Ishikawa (cell line): ENCODE measurements around the gene LCAT.

Experiments used
- CEBPB ChIP-seq: IDR thresholded peaks from 2 replicates; pipeline ENCODE4 v1.6.1; 2012
- CREB1 ChIP-seq: IDR thresholded peaks from 2 replicates; pipeline ENCODE4 v1.6.1; 2012; ENCODE audit warnings: low read depth
- EGR1 ChIP-seq: IDR thresholded peaks from 2 replicates; pipeline ENCODE4 v1.6.1; 2012
- EP300 ChIP-seq: IDR thresholded peaks from 2 replicates; pipeline ENCODE4 v1.6.1; 2012; ENCODE audit warnings: borderline replicate concordance
- FOXM1 ChIP-seq: IDR thresholded peaks from 2 replicates; pipeline ENCODE4 v1.6.1; 2012; ENCODE audit warnings: low read depth, borderline replicate concordance
- NFIC ChIP-seq: IDR thresholded peaks from 2 replicates; pipeline ENCODE4 v1.6.1; 2012
- RAD21 ChIP-seq: IDR thresholded peaks from 2 replicates; pipeline ENCODE4 v1.6.1; 2012; ENCODE audit warnings: low read depth
- TAF1 ChIP-seq: IDR thresholded peaks from 2 replicates; pipeline ENCODE4 v1.6.1; 2012; ENCODE audit warnings: low read depth, mild to moderate bottlenecking
- TCF12 ChIP-seq: IDR thresholded peaks from 2 replicates; pipeline ENCODE4 v1.6.1; 2012; ENCODE audit warnings: low read depth
- TEAD4 ChIP-seq: IDR thresholded peaks from 2 replicates; pipeline ENCODE4 v1.6.1; 2012
- YY1 ChIP-seq: IDR thresholded peaks from 2 replicates; pipeline ENCODE4 v1.6.1; 2012; ENCODE audit warnings: low read depth
- ZBTB7A ChIP-seq: IDR thresholded peaks from 2 replicates; pipeline ENCODE4 v1.6.1; 2012; ENCODE audit warnings: low read depth
- TF ChIP-seq, protein P1 (sequence below): IDR thresholded peaks from 2 replicates; pipeline ENCODE4 v1.6.1; 2012
- TF ChIP-seq, protein P2 (sequence below): IDR thresholded peaks from 2 replicates; pipeline ENCODE4 v1.6.1; 2012
- TF ChIP-seq, protein P3 (sequence below): IDR thresholded peaks from 2 replicates; pipeline ENCODE4 v1.6.1; 2012; ENCODE audit warnings: low read depth, mild to moderate bottlenecking

Gene LCAT, protein sequence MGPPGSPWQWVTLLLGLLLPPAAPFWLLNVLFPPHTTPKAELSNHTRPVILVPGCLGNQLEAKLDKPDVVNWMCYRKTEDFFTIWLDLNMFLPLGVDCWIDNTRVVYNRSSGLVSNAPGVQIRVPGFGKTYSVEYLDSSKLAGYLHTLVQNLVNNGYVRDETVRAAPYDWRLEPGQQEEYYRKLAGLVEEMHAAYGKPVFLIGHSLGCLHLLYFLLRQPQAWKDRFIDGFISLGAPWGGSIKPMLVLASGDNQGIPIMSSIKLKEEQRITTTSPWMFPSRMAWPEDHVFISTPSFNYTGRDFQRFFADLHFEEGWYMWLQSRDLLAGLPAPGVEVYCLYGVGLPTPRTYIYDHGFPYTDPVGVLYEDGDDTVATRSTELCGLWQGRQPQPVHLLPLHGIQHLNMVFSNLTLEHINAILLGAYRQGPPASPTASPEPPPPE

DNA sequence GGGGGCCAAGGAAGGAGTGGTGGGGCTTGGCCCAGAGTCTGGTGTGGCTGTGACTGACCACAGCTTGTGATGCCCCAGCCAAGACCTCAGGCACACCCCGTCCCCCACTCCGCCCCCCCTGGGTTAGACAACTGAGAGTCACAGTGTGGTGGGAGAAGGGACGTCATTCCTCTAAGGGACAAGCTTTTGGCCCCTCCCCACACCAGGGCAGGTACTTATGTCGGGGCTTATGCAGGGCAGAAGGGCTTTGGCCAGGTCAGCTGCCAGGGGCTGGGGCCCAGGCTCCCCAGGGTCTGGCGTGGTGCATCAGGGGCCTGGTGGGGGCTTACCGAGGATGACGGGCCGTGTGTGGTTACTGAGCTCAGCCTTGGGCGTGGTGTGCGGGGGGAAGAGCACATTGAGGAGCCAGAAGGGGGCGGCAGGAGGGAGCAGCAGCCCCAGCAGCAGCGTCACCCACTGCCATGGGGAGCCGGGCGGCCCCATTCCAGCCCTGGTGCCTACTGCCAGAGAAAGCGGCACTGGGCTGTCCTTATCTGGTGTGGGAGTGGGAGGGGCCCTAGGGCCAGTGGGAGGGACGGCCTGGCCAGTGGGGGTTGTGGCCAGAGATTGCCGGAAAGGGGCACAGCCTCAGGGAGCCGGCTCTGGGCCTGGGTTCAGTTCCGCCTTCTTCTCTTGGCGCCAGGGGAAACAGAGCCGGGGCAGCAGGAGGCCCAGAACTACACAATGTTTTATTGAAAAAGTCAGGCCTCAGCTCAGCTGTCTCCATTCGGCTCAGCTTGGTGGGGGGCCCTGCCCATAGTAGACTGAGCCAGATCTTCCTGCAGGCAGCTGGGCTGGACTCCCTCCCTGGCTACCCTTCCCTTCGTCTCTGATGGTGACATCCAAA is at the start of gene LCAT:
TSS of gene LCAT (minus strand) at position 502 of the 886 bp plus-strand sequence. CDS start at position 483, 19 bp downstream.
- TF ChIP-seq, protein P1, sequence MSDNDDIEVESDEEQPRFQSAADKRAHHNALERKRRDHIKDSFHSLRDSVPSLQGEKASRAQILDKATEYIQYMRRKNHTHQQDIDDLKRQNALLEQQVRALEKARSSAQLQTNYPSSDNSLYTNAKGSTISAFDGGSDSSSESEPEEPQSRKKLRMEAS: no peak
- TF ChIP-seq TCF12: no peak
- TF ChIP-seq TAF1: no peak
- no peak for TF ChIP-seq FOXM1
- no peak for TF ChIP-seq TEAD4
- TF ChIP-seq, protein P2, sequence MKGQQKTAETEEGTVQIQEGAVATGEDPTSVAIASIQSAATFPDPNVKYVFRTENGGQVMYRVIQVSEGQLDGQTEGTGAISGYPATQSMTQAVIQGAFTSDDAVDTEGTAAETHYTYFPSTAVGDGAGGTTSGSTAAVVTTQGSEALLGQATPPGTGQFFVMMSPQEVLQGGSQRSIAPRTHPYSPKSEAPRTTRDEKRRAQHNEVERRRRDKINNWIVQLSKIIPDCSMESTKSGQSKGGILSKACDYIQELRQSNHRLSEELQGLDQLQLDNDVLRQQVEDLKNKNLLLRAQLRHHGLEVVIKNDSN: no peak
- TF ChIP-seq NFIC: no peak
- no peak for TF ChIP-seq EGR1
- no peak for TF ChIP-seq CEBPB
- no peak for TF ChIP-seq EP300
- TF ChIP-seq ZBTB7A: no peak
- TF ChIP-seq RAD21: no peak
- TF ChIP-seq CREB1: no peak
- TF ChIP-seq, protein P3, sequence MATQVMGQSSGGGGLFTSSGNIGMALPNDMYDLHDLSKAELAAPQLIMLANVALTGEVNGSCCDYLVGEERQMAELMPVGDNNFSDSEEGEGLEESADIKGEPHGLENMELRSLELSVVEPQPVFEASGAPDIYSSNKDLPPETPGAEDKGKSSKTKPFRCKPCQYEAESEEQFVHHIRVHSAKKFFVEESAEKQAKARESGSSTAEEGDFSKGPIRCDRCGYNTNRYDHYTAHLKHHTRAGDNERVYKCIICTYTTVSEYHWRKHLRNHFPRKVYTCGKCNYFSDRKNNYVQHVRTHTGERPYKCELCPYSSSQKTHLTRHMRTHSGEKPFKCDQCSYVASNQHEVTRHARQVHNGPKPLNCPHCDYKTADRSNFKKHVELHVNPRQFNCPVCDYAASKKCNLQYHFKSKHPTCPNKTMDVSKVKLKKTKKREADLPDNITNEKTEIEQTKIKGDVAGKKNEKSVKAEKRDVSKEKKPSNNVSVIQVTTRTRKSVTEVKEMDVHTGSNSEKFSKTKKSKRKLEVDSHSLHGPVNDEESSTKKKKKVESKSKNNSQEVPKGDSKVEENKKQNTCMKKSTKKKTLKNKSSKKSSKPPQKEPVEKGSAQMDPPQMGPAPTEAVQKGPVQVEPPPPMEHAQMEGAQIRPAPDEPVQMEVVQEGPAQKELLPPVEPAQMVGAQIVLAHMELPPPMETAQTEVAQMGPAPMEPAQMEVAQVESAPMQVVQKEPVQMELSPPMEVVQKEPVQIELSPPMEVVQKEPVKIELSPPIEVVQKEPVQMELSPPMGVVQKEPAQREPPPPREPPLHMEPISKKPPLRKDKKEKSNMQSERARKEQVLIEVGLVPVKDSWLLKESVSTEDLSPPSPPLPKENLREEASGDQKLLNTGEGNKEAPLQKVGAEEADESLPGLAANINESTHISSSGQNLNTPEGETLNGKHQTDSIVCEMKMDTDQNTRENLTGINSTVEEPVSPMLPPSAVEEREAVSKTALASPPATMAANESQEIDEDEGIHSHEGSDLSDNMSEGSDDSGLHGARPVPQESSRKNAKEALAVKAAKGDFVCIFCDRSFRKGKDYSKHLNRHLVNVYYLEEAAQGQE: no peak
- TF ChIP-seq YY1: no peak

DNA sequence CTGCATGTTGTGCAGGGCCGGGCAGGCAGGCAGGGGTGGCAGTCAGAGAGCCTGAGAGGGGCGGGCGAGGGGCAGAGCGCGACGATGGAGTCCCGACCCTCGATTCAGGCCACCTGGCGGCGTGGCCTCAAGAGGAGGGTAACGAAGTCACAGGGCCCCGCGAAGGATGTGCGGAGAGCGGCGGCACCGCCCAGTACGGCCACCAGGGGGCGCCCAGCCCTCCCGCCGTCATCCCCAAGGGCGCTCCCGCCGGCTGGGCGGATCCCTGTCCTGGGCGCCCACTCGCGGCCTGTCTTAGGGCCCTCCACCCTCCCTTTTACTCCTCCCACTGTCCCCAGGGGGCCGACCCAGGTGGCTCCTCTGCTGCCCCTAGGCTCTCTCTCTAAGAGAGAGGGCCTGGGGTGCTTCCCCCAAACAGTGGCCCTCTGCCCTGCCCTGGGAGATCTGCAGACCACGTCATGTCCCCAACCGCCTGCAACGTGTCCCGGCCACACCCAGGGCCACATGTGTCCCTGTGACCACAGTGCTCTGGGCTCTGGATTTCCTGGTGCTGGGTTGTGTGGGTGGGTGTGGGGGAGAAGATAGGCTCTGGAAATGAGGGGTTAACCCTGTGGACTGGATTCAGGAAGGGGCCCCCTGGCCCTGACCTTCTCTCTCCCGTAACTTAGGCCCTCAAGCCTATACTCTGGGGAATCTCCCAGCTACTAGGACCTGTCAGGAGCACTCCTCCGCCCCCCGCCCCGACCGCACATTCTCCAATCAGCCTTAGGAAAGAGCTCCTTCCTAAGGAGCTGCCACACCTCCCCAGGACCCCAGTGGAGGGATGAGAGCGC is 49.5 kb upstream of the LCAT start:
- TF ChIP-seq ZBTB7A (0 out of 2 replicates have a peak, but pooled peaks have one; percentile 43), TCF12 (0 out of 2 replicates have a peak, but pooled peaks have one; percentile 28), FOXM1 (no peak), TAF1 (no peak), YY1 (no peak), CEBPB (no peak), RAD21 (peak; percentile 62; the same call in 1 of the 2 replicates), EP300 (0 out of 2 replicates have a peak, but pooled peaks have one; percentile 25), TEAD4 (no peak)
- TF ChIP-seq, protein P1: peak; percentile 75

DNA sequence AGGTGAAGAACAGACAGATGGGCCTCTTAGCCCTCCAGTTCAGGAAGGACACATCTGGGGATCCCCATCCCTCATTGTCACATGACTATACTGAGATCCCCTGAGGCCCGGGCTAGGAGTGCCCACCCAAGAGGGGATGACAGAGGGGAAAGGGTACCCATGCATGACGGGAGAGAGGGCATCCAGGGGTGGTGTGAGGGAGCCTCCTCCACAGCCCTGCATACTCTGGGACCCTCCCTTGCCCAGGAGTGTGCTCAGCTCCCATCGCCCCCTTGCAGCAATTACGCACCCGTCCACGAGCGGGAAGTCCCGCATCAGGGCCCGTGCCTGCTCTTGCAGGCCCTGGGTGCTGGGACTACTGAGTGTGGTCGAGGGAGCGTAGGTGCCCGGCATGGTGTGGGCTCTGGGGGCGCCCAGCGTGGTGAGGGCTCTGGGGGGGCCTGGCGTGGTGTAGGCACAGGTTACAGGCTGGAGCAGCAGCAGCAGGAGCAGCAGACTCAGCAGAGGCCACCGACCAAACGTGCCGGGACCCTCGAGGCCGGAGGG is 48.8 kb upstream of the LCAT start:
- TF ChIP-seq CREB1 (no peak), ZBTB7A (no peak)

DNA sequence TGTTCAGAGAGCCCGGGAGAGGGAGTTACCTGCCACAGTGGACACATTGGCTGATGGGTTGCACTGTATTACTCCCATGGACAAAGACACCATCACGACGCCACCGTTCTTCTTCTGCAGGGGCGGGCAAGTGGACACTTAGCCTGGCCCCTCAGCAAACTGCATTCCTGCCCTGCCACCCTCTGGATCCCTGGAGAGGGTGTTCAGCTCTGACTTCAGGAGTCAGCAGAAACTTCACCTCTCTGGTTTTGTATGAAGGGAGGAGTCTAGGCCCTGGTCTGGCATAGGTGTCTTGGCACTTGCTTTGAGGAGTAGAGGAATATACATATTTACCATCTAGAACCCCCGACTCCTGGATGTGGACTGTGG is 46.1 kb upstream of the LCAT start:
- TF ChIP-seq TAF1 (no peak), NFIC (no peak), CEBPB (no peak), TEAD4 (no peak), ZBTB7A (no peak), YY1 (no peak), FOXM1 (no peak), RAD21 (no peak)
- TF ChIP-seq, protein P3: no peak

DNA sequence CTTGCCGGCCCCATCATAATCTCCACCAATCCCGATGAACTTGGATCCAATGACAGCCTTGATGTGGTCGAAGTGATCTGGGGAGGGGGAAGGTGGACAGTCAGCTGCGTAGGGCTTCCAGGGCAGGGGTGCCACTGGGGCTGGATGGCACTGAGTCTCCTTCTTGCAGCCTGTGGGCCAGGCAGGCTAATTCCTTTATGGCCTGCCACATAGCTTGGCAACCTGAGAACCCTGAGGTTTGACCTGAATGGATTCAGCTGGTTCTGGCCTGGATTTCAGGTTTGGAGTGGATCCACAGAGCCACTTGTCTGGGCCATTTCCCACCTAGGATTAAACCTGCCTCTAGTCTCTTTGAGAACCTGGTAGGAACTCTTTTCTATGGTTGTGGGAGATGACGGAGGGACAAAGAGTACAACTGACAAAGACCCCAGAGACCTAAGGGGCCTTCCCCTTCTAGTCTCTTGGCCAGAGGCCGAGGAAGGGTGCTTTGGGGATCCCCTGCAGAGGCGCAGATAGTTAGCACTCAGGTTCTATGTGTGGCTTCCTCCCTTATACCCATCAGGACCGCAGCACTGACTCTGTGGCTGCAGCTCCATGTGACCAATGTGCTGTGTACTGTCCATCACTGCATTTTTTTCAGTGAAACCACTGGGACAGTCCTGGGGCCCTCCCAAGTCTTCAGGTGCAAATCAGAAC is 45.5 kb upstream of the LCAT start:
- TF ChIP-seq CREB1 (no peak), EGR1 (no peak), FOXM1 (no peak), EP300 (no peak), YY1 (no peak), TEAD4 (no peak), TCF12 (no peak), ZBTB7A (no peak), CEBPB (no peak), TAF1 (no peak), RAD21 (no peak), NFIC (no peak)
- TF ChIP-seq, protein P3: no peak
- TF ChIP-seq, protein P2: no peak
- TF ChIP-seq, protein P1: no peak
